ENCODE results near the gene H2BK1. TPM values are rescaled to one million over a fixed set of nuclear protein-coding genes. Genes with fewer than 3 reads are reported as not detected.
A peak's percentile ranks its signal among the peaks of the same experiment; 100 is the strongest.

The H2BK1 gene
- total and polyA plus RNA-seq, 9 donors = not detected

DNA sequence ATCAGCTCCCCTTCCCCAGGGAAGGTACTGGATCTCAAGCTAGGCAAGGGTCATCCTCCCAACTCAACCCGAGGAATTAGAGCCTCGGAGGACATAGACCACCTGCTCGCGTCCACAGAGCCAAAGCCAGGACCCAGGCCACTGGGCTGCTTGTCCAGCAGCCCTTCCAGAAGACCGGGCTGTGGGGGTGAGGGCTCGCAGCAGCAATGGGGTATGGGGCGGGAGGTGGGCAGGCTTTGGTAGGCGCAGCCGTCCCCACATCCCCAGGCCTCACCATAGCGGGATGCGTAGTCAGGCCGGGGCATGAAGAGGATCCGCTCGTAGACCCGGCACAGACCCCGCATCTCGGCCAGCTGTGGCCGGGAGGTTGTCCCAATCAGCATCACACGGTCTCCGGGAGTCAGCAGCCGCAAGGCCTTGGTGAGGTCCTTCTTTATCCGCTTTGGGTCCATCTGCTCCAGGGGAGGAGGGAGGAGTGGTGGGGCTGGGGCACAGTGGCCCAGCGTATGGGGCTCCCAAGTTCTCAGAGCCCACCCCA lies 18.2 kb downstream of the H2BK1 start:
- no peak for DNase-seq
- no peak overlapping the region for H3K27ac ChIP-seq (ENCODE audit: low read length)
- WGBS (ENCODE audit: insufficient coverage) = 94% methylated on average over 17 of the region's 23 CpGs

DNA sequence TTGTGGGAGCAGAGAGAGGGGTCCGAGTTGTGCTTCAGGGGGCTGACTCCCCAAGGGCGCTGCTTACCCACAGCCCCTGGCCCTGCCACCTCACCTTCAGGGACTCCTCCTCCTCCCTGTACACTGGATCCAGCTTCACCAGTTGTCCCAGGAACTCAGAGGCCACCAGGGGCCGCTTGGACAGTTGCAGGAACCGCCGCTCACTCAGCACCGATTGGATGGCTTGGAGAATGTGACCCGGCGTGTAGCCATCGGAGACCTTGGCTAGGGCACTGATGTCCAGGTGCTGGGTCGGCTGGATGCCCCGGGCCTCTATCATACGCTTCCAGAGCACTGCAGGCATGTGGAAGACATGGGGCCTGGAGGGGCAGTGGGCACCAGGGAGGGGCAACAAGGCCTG lies 18.7 kb downstream of the H2BK1 start:
- H3K27me3 ChIP-seq (ENCODE audit: control insufficient read depth, insufficient read depth, low read length) = peaks cover 11% of the 10 kb centered on the region
- H3K9me3 ChIP-seq (replicated peaks; ENCODE audit: control insufficient read depth, low read depth, low read length) = no peaks in the 10 kb centered on the region
- no peak overlapping the region for H3K4me3 ChIP-seq (ENCODE audit: low read length)
- DNase-seq = no peak
- H3K36me3 ChIP-seq (ENCODE audit: control insufficient read depth, insufficient read depth, low read length) = no peaks in the 10 kb centered on the region
- H3K27ac ChIP-seq (ENCODE audit: low read length) = no peak overlapping the region
- H3K4me1 ChIP-seq (ENCODE audit: control insufficient read depth, insufficient read depth, low read length) = peaks cover 16% of the 10 kb centered on the region
- 78% methylated on average over 6 of the region's 12 CpGs for WGBS (ENCODE audit: insufficient coverage)

More for the DNA sequence above, 18.2 kb downstream of the H2BK1 start:
- no peaks in the 10 kb centered on the region for H3K36me3 ChIP-seq (ENCODE audit: control insufficient read depth, insufficient read depth, low read length)
- no peaks in the 10 kb centered on the region for H3K9me3 ChIP-seq (replicated peaks; ENCODE audit: control insufficient read depth, low read depth, low read length)
- peaks cover 11% of the 10 kb centered on the region for H3K4me1 ChIP-seq (ENCODE audit: control insufficient read depth, insufficient read depth, low read length)
- H3K4me3 ChIP-seq (ENCODE audit: low read length) = no peak overlapping the region
- H3K27me3 ChIP-seq (ENCODE audit: control insufficient read depth, insufficient read depth, low read length) = peaks cover 11% of the 10 kb centered on the region

DNA sequence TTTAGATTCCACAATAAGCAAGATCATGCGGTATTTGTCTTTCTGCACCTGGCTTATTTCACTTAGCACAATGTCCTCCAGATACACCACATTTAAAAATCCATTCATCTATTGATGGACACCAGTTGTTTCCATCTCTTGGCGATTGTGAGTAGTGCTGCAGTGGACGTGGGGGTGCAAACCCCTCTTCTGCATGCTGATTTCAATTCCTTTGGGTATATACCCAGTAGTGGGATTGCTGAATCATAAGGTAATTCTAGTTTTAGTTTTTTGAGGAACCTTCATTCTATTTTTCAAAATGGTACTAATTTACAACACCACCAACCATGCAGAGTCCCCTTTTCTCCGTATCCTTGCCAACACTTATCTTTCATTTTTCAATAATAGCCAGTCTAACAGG lies 21.2 kb downstream of the H2BK1 start:
- Histone ChIP-seq H3K36me3 (ENCODE audit: control insufficient read depth, insufficient read depth, low read length) (no peaks in the 10 kb centered on the region), H3K4me3 (ENCODE audit: low read length) (no peak overlapping the region), H3K4me1 (ENCODE audit: control insufficient read depth, insufficient read depth, low read length) (peaks cover 22% of the 10 kb centered on the region), H3K9me3 (replicated peaks; ENCODE audit: control insufficient read depth, low read depth, low read length) (no peaks in the 10 kb centered on the region), H3K27me3 (ENCODE audit: control insufficient read depth, insufficient read depth, low read length) (peaks cover 2% of the 10 kb centered on the region), H3K27ac (ENCODE audit: low read length) (no peak overlapping the region)
- no peak for DNase-seq
- no CpG with 5 or more reads among the region's 4 CpGs for WGBS (ENCODE audit: insufficient coverage)

DNA sequence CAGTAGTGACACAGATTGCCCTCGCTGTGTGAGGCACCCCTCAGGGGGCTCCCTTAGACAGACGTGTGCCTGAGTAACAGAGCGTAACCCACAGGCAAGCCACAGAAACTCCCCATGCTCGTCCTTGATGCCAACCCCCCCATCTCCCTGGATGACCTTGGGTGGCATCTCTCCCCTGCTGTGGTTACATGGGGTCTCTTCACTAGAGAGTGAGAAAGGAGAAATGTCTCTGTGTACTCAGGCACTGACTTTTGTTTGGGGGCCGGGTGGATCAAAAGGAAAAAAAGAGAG lies 22.1 kb downstream of the H2BK1 start:
- peaks cover 22% of the 10 kb centered on the region for H3K4me1 ChIP-seq (ENCODE audit: control insufficient read depth, insufficient read depth, low read length)
- no peak overlapping the region for H3K27ac ChIP-seq (ENCODE audit: low read length)

DNA sequence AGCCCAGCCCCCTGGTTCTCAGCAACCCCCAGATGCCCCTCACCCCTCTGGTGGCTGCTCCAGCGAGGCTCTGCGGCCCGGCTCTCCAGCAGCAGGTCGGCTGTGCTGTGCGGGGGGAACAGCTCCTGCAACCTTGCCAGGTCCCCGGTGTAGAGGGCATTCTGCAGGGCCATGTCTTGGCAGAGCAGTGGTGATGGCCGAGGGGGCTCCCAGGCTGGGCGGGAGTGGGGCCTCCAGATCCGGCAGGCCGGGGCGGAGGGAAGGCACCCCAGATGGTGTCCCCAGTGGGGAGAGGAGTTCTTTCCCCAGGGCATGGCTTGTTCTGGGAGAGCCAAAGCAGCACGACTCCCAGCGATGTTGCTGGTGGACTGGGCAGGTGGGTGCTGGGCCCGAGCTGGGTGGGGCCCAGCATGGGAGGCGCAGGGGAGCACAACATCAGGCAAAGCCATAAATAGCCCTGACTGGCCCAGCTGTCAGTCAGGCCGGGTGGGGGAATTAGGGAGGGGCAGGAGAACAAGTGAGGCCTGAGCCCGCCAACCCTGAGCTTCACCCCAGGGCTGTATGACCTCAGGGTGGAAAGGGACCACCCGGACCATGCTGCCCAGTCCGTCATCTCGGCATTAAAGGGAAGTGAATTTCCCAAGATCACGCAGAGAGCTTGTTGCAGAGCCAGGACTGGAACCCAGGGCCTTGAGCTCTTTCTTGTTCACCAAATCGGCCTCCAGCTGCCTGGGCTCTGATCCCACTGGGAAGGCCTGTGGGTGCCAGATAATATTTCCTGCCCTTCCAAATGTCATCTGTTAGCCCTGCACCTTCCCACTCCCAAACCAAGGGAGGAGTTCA lies 22.7 kb downstream of the H2BK1 start:
- Histone ChIP-seq H3K36me3 (ENCODE audit: control insufficient read depth, insufficient read depth, low read length) (no peaks in the 10 kb centered on the region), H3K4me3 (ENCODE audit: low read length) (no peak overlapping the region), H3K27ac (ENCODE audit: low read length) (peak overlapping the region; percentile 47), H3K4me1 (ENCODE audit: control insufficient read depth, insufficient read depth, low read length) (peaks cover 22% of the 10 kb centered on the region), H3K27me3 (ENCODE audit: control insufficient read depth, insufficient read depth, low read length) (peaks cover 2% of the 10 kb centered on the region), H3K9me3 (replicated peaks; ENCODE audit: control insufficient read depth, low read depth, low read length) (no peaks in the 10 kb centered on the region)
- 62% methylated on average over 18 of the region's 22 CpGs for WGBS (ENCODE audit: insufficient coverage)
- DNase-seq = peak; percentile 38

More for the DNA sequence above, 22.1 kb downstream of the H2BK1 start:
- 14% methylated on average over 2 of the region's 5 CpGs for WGBS (ENCODE audit: insufficient coverage)
- Histone ChIP-seq H3K9me3 (replicated peaks; ENCODE audit: control insufficient read depth, low read depth, low read length) (no peaks in the 10 kb centered on the region), H3K36me3 (ENCODE audit: control insufficient read depth, insufficient read depth, low read length) (no peaks in the 10 kb centered on the region), H3K27me3 (ENCODE audit: control insufficient read depth, insufficient read depth, low read length) (peaks cover 2% of the 10 kb centered on the region), H3K4me3 (ENCODE audit: low read length) (no peak overlapping the region)
- DNase-seq = no peak

DNA sequence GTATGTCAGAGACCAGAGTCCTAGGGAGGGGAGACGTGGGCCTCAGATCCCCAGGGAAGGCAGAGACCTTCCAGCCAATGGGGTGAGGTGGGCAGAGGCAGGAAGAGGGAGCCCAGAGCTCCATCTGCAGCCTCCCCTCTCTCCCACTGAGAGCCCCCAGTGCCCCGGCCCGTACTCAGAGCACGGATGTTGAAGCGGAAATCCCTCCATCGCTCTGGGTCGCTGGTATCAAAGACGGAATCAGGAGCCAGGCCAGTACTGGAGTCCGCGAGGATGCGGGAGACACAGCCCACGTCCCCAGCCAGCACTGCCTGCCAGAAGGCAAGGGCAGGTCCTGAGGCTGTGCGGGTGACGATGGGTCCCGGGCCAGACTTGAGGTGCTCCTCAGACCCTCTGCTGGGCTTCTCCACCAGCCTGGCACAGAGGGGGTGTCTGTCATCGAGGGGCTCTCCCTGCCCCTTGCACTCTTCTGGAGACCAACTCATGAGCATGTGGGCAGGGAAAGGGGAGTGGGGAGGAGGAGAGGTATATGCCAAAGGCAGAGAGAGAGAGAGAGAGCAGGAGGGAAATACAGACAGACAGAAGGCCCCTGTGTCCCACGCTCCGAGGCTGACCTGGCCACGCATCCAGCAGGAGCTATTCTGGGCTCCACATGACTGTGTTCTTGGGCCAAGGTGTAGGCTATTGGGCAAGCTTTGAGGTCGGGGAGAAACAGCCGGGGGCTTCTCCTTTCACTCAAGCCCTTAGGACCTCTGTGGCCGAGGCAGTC lies 23.5 kb downstream of the H2BK1 start, which contains the start of gene ASB10:
Gene ASB10 (minus strand): TSS at position 611 of the 769 bp plus-strand sequence. CDS start 120 bp downstream, at position 491.
- H3K4me3 ChIP-seq (ENCODE audit: low read length) = no peak within 1 kb of the TSS
- H3K4me1 ChIP-seq (ENCODE audit: control insufficient read depth, insufficient read depth, low read length) = peaks cover 22% of the 10 kb centered on the region
- no peaks in the 10 kb centered on the region for H3K9me3 ChIP-seq (replicated peaks; ENCODE audit: control insufficient read depth, low read depth, low read length)
- WGBS (ENCODE audit: insufficient coverage) = 60% methylated on average over 16 of the region's 22 CpGs
- peaks cover 2% of the 10 kb centered on the region for H3K27me3 ChIP-seq (ENCODE audit: control insufficient read depth, insufficient read depth, low read length)
- DNase-seq = no peak
- peak within 1 kb of the TSS; percentile 47 for H3K27ac ChIP-seq (ENCODE audit: low read length)
- H3K36me3 ChIP-seq (ENCODE audit: control insufficient read depth, insufficient read depth, low read length) = no peaks in the 10 kb centered on the region

DNA sequence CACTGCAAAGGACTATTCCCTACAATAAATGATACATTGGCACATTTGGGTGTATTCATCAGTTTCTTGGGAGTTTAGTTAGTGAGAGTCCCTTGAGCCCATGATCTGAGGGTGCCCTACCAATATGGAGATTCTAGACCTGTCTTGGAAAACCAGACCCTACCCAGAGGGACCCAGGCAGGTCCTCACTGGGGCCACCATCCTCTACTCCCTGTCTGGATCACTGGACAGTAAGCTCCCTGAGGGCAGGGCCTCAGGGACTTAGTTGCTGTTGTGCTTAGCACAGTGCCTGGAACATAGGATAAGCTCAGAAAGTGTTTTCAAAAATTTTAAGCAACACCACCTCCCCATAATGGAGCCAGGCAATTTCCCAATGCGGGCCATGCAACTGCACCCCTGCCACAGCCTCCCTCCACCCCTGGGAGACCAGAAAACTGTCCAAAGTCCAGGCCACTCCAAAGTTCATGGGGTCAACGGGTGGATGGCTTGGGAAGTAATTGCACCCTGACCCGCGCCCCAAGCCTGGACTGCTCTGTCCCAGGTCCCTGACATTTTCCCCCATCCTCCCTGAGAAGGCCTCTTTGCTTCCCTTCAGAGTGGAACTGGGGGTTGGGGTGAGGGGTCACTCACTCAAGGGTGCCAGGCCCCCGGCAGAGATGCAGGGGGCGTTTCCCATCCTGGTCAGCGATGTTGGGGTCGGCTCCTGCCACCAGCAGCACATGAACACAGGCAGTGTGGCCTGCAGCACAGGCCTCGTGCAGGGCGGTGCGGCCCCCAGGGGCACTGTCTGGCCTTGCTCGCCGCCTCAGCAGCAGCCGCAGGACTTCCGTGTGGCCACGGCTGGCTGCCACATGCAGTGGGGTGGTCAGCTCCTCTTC lies 24.3 kb downstream of the H2BK1 start:
- WGBS (ENCODE audit: insufficient coverage) = 49% methylated on average over 13 of the region's 16 CpGs

DNA sequence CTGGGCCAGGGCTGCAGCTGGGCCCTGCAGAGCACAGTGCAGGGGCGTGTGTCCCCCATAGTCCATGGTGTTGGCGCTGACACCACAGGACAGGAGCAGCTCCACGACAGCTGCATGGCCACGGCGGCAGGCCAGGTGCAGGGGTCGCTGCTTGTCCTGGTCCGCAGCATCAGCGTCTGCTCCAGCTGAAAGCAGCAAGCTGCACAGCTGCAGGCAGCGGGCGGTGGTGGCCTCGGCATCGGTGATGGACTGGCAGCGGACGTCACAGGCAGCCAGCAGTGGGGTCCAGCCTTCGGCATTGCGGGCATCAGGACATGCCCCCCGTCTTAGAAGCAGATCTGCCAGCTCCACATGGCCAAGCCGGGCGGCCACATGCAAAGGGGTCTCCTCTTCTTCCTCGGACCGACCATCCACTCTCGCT lies 29.3 kb downstream of the H2BK1 start:
- Histone ChIP-seq H3K4me3 (ENCODE audit: low read length) (no peak overlapping the region), H3K27me3 (ENCODE audit: control insufficient read depth, insufficient read depth, low read length) (peaks cover 4% of the 10 kb centered on the region), H3K36me3 (ENCODE audit: control insufficient read depth, insufficient read depth, low read length) (no peaks in the 10 kb centered on the region), H3K27ac (ENCODE audit: low read length) (no peak overlapping the region), H3K4me1 (ENCODE audit: control insufficient read depth, insufficient read depth, low read length) (peaks cover 11% of the 10 kb centered on the region), H3K9me3 (replicated peaks; ENCODE audit: control insufficient read depth, low read depth, low read length) (no peaks in the 10 kb centered on the region)
- DNase-seq = peak; percentile 61
- 53% methylated on average over 17 of the region's 22 CpGs for WGBS (ENCODE audit: insufficient coverage)

More for the DNA sequence above, 24.3 kb downstream of the H2BK1 start:
- peaks cover 2% of the 10 kb centered on the region for H3K27me3 ChIP-seq (ENCODE audit: control insufficient read depth, insufficient read depth, low read length)
- H3K9me3 ChIP-seq (replicated peaks; ENCODE audit: control insufficient read depth, low read depth, low read length) = no peaks in the 10 kb centered on the region
- peaks cover 24% of the 10 kb centered on the region for H3K4me1 ChIP-seq (ENCODE audit: control insufficient read depth, insufficient read depth, low read length)
- no peak overlapping the region for H3K27ac ChIP-seq (ENCODE audit: low read length)
- no peak overlapping the region for H3K4me3 ChIP-seq (ENCODE audit: low read length)
- no peaks in the 10 kb centered on the region for H3K36me3 ChIP-seq (ENCODE audit: control insufficient read depth, insufficient read depth, low read length)
- DNase-seq = no peak

DNA sequence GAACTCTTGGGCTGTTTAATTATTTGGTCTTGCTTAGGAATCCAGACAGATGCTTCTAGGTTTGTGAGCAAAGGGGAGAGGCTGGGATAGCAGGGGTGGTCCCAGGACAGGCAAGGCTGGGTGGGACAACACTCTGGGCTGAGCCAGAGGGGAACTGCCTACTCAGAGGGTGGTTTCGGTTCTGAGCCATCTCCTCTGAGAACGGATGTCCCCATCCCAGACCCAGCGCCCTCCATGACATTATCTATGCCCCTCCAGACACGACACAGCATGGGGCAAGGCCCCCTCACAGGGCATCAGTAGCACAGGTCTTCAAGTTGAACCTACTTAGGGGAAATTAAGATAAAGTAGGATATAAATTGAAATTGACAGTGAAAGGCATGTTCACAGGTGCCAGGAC lies 30.3 kb downstream of the H2BK1 start:
- Histone ChIP-seq H3K27me3 (ENCODE audit: control insufficient read depth, insufficient read depth, low read length) (peaks cover 12% of the 10 kb centered on the region), H3K4me3 (ENCODE audit: low read length) (no peak overlapping the region), H3K27ac (ENCODE audit: low read length) (no peak overlapping the region), H3K36me3 (ENCODE audit: control insufficient read depth, insufficient read depth, low read length) (no peaks in the 10 kb centered on the region), H3K9me3 (replicated peaks; ENCODE audit: control insufficient read depth, low read depth, low read length) (no peaks in the 10 kb centered on the region), H3K4me1 (ENCODE audit: control insufficient read depth, insufficient read depth, low read length) (peaks cover 10% of the 10 kb centered on the region)
- WGBS (ENCODE audit: insufficient coverage) = 67% methylated on average over 1 of the region's 4 CpGs
- no peak for DNase-seq
